Uterus (tissue), 4 donors: Measurements from ENCODE around the gene HIVEP2. TPM values are rescaled to one million over a fixed set of nuclear protein-coding genes. Genes with fewer than 3 reads are reported as not detected.
A peak's percentile ranks its signal among the peaks of the same experiment; 100 is the strongest.

Source experiments
- DNase-seq, 2 donors: peaks; one replicate each; pipeline ENCODE4 v3.0.0-alpha.2; 2019 to 2020
- H3K27ac ChIP-seq, 2 donors: fragments of 200-600 bp; sonication (generic); 1 replicate in 1 of 2; 2 replicates in 1 of 2; pipeline ENCODE4 v1.5.1; 2016 to 2018
- H3K27me3 ChIP-seq, 2 donors: fragments of 200-600 bp; sonication (generic); one replicate each; pipeline ENCODE4 v1.5.1; 2018 to 2019; ENCODE audit warnings: control low read depth in 1 of 2
- H3K36me3 ChIP-seq, 2 donors: fragments of 200-600 bp; sonication (generic); one replicate each; pipeline ENCODE4 v1.5.1; 2019; ENCODE audit warnings: control low read depth in 1 of 2
- H3K4me1 ChIP-seq, 2 donors: fragments of 200-600 bp; sonication (generic); one replicate each; pipeline ENCODE4 v1.5.1; 2018 to 2019; ENCODE audit warnings: control low read depth in 1 of 2
- H3K4me3 ChIP-seq, 2 donors: fragments of 200-600 bp; sonication (generic); 1 replicate in 1 of 2; 2 replicates in 1 of 2; pipeline ENCODE4 v1.5.1; 2018 to 2019; ENCODE audit warnings: mild to moderate bottlenecking in 1 of 2
- H3K9me3 ChIP-seq, 2 donors: fragments of 200-600 bp; sonication (generic); one replicate each; pipeline ENCODE4 v1.5.1; 2019; ENCODE audit warnings: control low read depth in 1 of 2
- POLR2A ChIP-seq, 2 donors: fragments of 450-650 bp; IDR thresholded peaks; one replicate each; pipeline ENCODE4 v1.6.1; 2016; ENCODE audit warnings: antibody characterized with exemption in 2 of 2, mild to moderate bottlenecking in 1 of 2, moderate library complexity in 1 of 2
- intact Hi-C: fragments of 100-400 bp; cut with DNase I; formaldehyde crosslinking; loops from one replicate; pipeline ENCODE4 v1.15.1; 2023; ENCODE audit warnings: low total_unique reads
- total RNA-seq, 4 donors: library from RNA; depleted of rRNA in 3 of 4; stranded (reverse); fragments of >200 nt in 3 of 4; gene quantifications; one replicate each; pipeline versions ENCODE4 v1.1.0 to v1.2.4, GENCODE V29; 2014 to 2023
- TF ChIP-seq, protein P1 (sequence below), 4 experiments: fragments of 200-600 bp in 2 of 4; fragments of 450-650 bp in 2 of 4; sonication (generic) in 2 of 4; IDR thresholded peaks; one replicate each; pipeline ENCODE4 v1.5.1; 2016 to 2019; ENCODE audit warnings: antibody characterized with exemption in 4 of 4, mild to moderate bottlenecking in 2 of 4, moderate library complexity in 1 of 4
- donor health status: DM: yes; HTN: yes; CAD: no.

The HIVEP2 gene
- total RNA-seq, 4 donors from 2014 or later, result 11.0 to 24.7 (median 19.8) TPM

DNA sequence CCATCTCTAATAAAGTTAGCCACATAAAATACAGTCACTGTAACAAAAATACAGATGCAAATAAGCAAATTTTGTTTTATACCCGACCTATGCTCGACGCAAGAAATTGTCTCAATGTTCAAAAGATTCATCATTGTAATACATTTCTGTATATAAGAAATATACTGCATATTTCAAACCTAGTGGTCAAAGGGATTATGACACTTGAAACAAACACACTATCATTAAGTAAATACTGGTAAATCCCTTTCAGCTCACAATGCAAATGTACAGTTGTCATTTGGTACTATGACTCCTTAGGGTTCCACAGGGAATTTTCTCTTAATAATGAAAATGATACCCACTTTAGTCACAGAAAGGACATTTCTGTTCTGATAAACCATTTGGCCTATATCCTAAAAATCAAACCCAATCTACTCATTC is 2.2 kb downstream of the HIVEP2 start:
- Histone ChIP-seq H3K9me3 (no peaks in the 10 kb centered on the region), H3K27ac (peak overlapping the region; percentile 95 to 100), H3K4me1 (no peaks in the 10 kb centered on the region), H3K36me3 (no peaks in the 10 kb centered on the region), H3K4me3 (no peak overlapping the region), H3K27me3 (no peaks in the 10 kb centered on the region)
- intact Hi-C loops, result no loop called here
- no peak for DNase-seq
- TF ChIP-seq POLR2A (IDR thresholded peaks at IDR 0.05), result no peak
- TF ChIP-seq, protein P1, sequence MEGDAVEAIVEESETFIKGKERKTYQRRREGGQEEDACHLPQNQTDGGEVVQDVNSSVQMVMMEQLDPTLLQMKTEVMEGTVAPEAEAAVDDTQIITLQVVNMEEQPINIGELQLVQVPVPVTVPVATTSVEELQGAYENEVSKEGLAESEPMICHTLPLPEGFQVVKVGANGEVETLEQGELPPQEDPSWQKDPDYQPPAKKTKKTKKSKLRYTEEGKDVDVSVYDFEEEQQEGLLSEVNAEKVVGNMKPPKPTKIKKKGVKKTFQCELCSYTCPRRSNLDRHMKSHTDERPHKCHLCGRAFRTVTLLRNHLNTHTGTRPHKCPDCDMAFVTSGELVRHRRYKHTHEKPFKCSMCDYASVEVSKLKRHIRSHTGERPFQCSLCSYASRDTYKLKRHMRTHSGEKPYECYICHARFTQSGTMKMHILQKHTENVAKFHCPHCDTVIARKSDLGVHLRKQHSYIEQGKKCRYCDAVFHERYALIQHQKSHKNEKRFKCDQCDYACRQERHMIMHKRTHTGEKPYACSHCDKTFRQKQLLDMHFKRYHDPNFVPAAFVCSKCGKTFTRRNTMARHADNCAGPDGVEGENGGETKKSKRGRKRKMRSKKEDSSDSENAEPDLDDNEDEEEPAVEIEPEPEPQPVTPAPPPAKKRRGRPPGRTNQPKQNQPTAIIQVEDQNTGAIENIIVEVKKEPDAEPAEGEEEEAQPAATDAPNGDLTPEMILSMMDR (IDR thresholded peaks at IDR 0.05), result peak in 3 of 4 experiments; percentile 32 to 64 (median 38)

DNA sequence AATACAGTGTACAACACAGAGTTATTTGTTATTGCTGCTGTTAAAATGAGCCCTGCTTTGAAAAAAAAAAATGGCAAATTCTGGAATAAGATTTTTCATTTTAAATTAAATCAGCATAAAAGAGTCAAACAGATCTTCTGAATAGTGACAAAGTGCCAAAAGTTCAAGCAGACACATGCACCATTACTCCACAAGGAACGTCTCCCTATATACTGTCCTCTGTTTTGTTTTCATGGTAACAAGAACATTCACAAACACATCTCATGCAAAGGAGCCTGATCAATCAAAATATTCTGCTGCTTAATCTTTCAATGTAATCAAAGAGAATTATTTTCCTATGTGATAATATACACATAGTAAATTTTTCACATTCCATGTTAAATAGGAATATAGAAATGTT is 2.7 kb downstream of the HIVEP2 start:
- H3K36me3 ChIP-seq, result no peaks in the 10 kb centered on the region
- H3K27ac ChIP-seq, result no peak overlapping the region
- no peak for TF ChIP-seq POLR2A (IDR thresholded peaks at IDR 0.05)
- TF ChIP-seq, protein P1 (IDR thresholded peaks at IDR 0.05), result no peak
- no peaks in the 10 kb centered on the region for H3K4me1 ChIP-seq
- DNase-seq, result no peak
- H3K27me3 ChIP-seq, result no peaks in the 10 kb centered on the region
- intact Hi-C loops, result no loop called here
- H3K4me3 ChIP-seq, result no peak overlapping the region
- no peaks in the 10 kb centered on the region for H3K9me3 ChIP-seq

DNA sequence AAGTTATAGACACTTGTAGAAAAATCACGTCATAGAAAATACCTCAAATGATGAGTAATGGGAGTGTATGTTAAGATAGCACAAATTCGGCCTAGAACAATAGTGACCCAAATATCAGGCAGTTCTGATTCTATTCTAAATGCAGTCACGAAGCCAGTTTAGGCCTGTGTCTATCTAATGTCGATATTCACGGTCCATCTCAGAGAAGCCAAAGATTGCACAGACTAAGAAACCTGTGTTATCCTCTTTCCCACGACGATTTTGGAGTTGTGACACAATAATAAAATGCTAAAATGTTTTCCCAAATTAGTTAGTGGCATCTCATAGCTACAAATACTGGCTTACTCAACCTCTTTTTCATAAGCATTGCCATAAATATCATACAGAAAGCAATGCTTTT is 4.0 kb downstream of the HIVEP2 start:
- H3K27me3 ChIP-seq, result no peaks in the 10 kb centered on the region
- intact Hi-C loops, result no loop called here
- H3K27ac ChIP-seq, result no peak overlapping the region
- TF ChIP-seq, protein P1 (IDR thresholded peaks at IDR 0.05), result no peak
- no peak for TF ChIP-seq POLR2A (IDR thresholded peaks at IDR 0.05)
- H3K4me1 ChIP-seq, result no peaks in the 10 kb centered on the region
- H3K36me3 ChIP-seq, result no peaks in the 10 kb centered on the region
- H3K4me3 ChIP-seq, result no peak overlapping the region
- no peak for DNase-seq
- H3K9me3 ChIP-seq, result no peaks in the 10 kb centered on the region

DNA sequence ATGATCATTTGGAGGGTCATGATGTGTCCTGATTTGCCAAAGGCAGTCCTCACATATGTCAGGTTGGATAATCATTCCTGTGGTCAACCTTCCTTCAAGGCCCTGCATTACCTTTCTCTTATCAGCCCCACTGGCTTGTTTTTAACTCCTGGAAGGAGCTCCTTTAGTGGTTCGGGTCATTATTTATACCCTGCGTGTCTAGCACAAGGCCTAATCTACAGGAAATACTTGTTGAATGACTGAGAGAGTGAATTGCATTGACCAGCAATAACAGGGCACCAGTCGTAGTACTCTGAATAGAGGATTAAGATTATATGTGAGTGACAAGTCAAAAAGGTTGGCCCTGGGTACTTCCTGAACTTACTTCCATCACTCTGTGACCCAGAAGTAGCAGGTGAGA is 4.5 kb downstream of the HIVEP2 start:
- DNase-seq, result no peak
- TF ChIP-seq, protein P1 (IDR thresholded peaks at IDR 0.05), result no peak
- no peak for TF ChIP-seq POLR2A (IDR thresholded peaks at IDR 0.05)
- Histone ChIP-seq H3K4me3 (no peak overlapping the region), H3K27me3 (no peaks in the 10 kb centered on the region), H3K36me3 (no peaks in the 10 kb centered on the region), H3K9me3 (no peaks in the 10 kb centered on the region), H3K27ac (no peak overlapping the region), H3K4me1 (no peaks in the 10 kb centered on the region)
- intact Hi-C loops, result no loop called here

DNA sequence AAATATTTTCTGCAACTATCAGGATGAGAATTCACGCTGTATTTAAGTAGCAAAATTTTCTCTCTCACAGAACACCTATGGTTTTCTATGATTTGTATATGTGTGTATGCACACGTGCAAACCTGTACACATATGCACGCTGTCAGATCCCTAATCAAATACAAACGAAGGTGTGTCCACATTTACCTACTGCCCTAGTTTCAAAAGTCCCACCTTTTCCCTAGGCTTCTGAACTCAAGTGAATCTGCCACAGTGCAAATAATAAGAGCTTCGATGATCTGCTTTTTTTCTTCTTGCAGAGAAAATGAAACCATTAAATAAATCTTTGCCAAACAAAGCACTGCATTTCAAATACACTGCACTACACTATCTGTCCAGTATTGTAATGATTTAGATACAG is 6.5 kb downstream of the HIVEP2 start:
- Histone ChIP-seq H3K4me1 (no peaks in the 10 kb centered on the region), H3K27ac (no peak overlapping the region), H3K4me3 (no peak overlapping the region), H3K9me3 (no peaks in the 10 kb centered on the region), H3K36me3 (no peaks in the 10 kb centered on the region), H3K27me3 (no peaks in the 10 kb centered on the region)
- intact Hi-C loops, result no loop called here
- TF ChIP-seq POLR2A (IDR thresholded peaks at IDR 0.05), result no peak
- TF ChIP-seq, protein P1 (IDR thresholded peaks at IDR 0.05), result no peak
- no peak for DNase-seq
